IMR-90 (cell line): ENCODE measurements around the gene HLA-A.

ENCODE experiments used
- CEBPB ChIP-seq: IDR thresholded peaks from 2 replicates; pipeline ENCODE4 v1.6.1; 2012; ENCODE audit warnings: low read depth, low read length, improper control_type of control experiment
- CTCF ChIP-seq: conservative IDR thresholded peaks from 2 replicates; pipeline ENCODE4 v1.5.1; 2012; ENCODE audit warnings: mild to moderate bottlenecking, low read depth, low read length, improper control_type of control experiment
- MAFK ChIP-seq: IDR thresholded peaks from 2 replicates; pipeline ENCODE4 v1.6.1; 2012; ENCODE audit warnings: low read depth, low read length, improper control_type of control experiment
- MXI1 ChIP-seq: IDR thresholded peaks from 2 replicates; pipeline ENCODE4 v1.6.1; 2012; ENCODE audit warnings: low read depth, mild to moderate bottlenecking, low read length, moderate library complexity, borderline replicate concordance
- NFE2L2 ChIP-seq: fragments of 150-350 bp; IDR thresholded peaks from 2 replicates; pipeline ENCODE4 v1.6.1; 2016; ENCODE audit warnings: low read depth, mild to moderate bottlenecking, low read length
- POLR2A ChIP-seq: IDR thresholded peaks from 2 replicates; pipeline ENCODE4 v1.6.1; 2012; ENCODE audit warnings: mild to moderate bottlenecking, low read depth, low read length
- RAD21 ChIP-seq: IDR thresholded peaks from 2 replicates; pipeline ENCODE4 v1.6.1; 2012; ENCODE audit warnings: low read length, improper control_type of control experiment
- SMC3 ChIP-seq: fragments of 150-350 bp; IDR thresholded peaks from 2 replicates; pipeline ENCODE4 v1.6.1; 2016; ENCODE audit warnings: low read depth, mild to moderate bottlenecking, antibody characterized with exemption, low read length, moderate library complexity
- USF2 ChIP-seq: fragments of 150-350 bp; IDR thresholded peaks from 2 replicates; pipeline ENCODE4 v1.6.1; 2017; ENCODE audit warnings: mild to moderate bottlenecking, antibody characterized with exemption, low read length, low read depth

GRCh38 chr6:29964518-29964886 is 22.2 kb downstream of the HLA-A start:
- no peak for TF ChIP-seq RAD21
- TF ChIP-seq POLR2A = no peak
- no peak for TF ChIP-seq CTCF
- TF ChIP-seq NFE2L2 = no peak
- TF ChIP-seq MAFK = no peak
- TF ChIP-seq SMC3 = no peak
- no peak for TF ChIP-seq CEBPB
- no peak for TF ChIP-seq MXI1
- no peak for TF ChIP-seq USF2
